GM12878 (cell line): ENCODE data around the gene PARP2. TPM values are rescaled to one million over a fixed set of nuclear protein-coding genes. Genes with fewer than 3 reads are reported as not detected.

ENCODE experiments used
- ATAC-seq: fragments of 200-7000 bp; cut with Tn5 transposase; 3 replicates; pipeline ENCODE4 v1.9.1; 2020; ENCODE audit warnings: mild to moderate bottlenecking, moderate library complexity
- BruUV-seq: library from RNA; stranded (reverse); fragments of 400-500 nt; replicated peaks from 2 replicates; lab custom pipeline; 2021; lab: Mats Ljungman, UMichigan
- CTCF ChIA-PET: fragments of 300-600 bp; sonication (Branson Sonifier 250); formaldehyde crosslinking; extraction: SDS; loops from one replicate; lab custom pipeline; 2021; ENCODE audit warnings: inconsistent platforms; lab: Yijun Ruan, JAX
- POLR2A ChIA-PET: fragments of 350-600 bp; formaldehyde crosslinking; extraction: SDS; loops from one replicate; lab custom pipeline; 2021; ENCODE audit warnings: inconsistent platforms; lab: Charles Lee
- RAD21 ChIA-PET: fragments of 300-600 bp; sonication (Branson Sonifier 250); formaldehyde crosslinking; loops from one replicate; lab custom pipeline; 2023; ENCODE audit warnings: antibody characterized with exemption; ENCODE audit not compliant: unreplicated experiment; lab: Charles Lee
- SMC1A ChIA-PET: fragments of 300-600 bp; sonication (Branson Sonifier 250); formaldehyde crosslinking; loops from one replicate; lab custom pipeline; 2023; ENCODE audit not compliant: unreplicated experiment, uncharacterized antibody; lab: Charles Lee
- DNase-seq: peaks from one replicate; pipeline ENCODE4 v3.0.0-alpha.2; 2011; ENCODE audit warnings: low read depth, low spot score
- FAIRE-seq: peaks from 3 replicates; lab custom pipeline; 2011; peaks lifted over from hg19 to GRCh38; lab: Jason Lieb, UNC
- H2AFZ ChIP-seq: 2 replicates; pipeline ENCODE4 v1.6.0; 2011; ENCODE audit warnings: low read depth, low read length, control low read depth; ENCODE audit not compliant: control insufficient read depth
- H3K27ac ChIP-seq: 2 replicates; pipeline ENCODE4 v1.5.1; 2011; ENCODE audit warnings: control low read depth; ENCODE audit not compliant: control insufficient read depth, insufficient read depth
- H3K27me3 ChIP-seq, 2 experiments: replicated peaks in 1 of 2; 2 replicates each; pipeline versions ENCODE4 v1.6.0 to v1.6.1; 2011; ENCODE audit warnings: low read length in 1 of 2; ENCODE audit not compliant: control insufficient read depth in 2 of 2, insufficient read depth in 2 of 2
- H3K36me3 ChIP-seq, 2 experiments: 2 replicates each; pipeline ENCODE4 v1.5.1; 2011; ENCODE audit warnings: low read length in 1 of 2; ENCODE audit not compliant: control insufficient read depth in 2 of 2, insufficient read depth in 2 of 2
- H3K4me1 ChIP-seq: 2 replicates; pipeline ENCODE4 v1.6.1; 2011; ENCODE audit warnings: mild to moderate bottlenecking, low read length, moderate library complexity, mixed read lengths; ENCODE audit not compliant: control insufficient read depth, insufficient read depth
- H3K4me2 ChIP-seq: 2 replicates; pipeline ENCODE4 v1.6.0; 2011; ENCODE audit warnings: control low read depth; ENCODE audit not compliant: control insufficient read depth, insufficient read depth
- H3K4me3 ChIP-seq: fragments of 200-600 bp; sonication (generic); 2 replicates; pipeline ENCODE4 v1.5.1; 2016
- H3K79me2 ChIP-seq: 2 replicates; pipeline ENCODE4 v1.6.0; 2011; ENCODE audit warnings: low read length; ENCODE audit not compliant: control insufficient read depth, insufficient read depth
- H3K9ac ChIP-seq: 2 replicates; pipeline ENCODE4 v1.8.0; 2011; ENCODE audit warnings: low read length, control low read depth, mixed read lengths; ENCODE audit not compliant: control insufficient read depth, insufficient read depth
- H3K9me3 ChIP-seq: replicated peaks from 3 replicates; pipeline ENCODE4 v1.5.1; 2011; ENCODE audit warnings: mild to moderate bottlenecking, low read length; ENCODE audit not compliant: control insufficient read depth, insufficient read depth
- H4K20me1 ChIP-seq: 2 replicates; pipeline ENCODE4 v1.6.0; 2011; ENCODE audit not compliant: control insufficient read depth, insufficient read depth
- CBFB ChIP-seq: IDR thresholded peaks from 2 replicates; pipeline ENCODE4 v1.6.1; 2016; ENCODE audit warnings: antibody characterized with exemption, low read depth
- EGR1 ChIP-seq, 2 experiments: IDR thresholded peaks; 1 replicate in 1 of 2; 2 replicates in 1 of 2; pipeline ENCODE4 v1.6.1; 2011 to 2012; ENCODE audit warnings: low read depth in 2 of 2, low read length in 2 of 2, borderline replicate concordance in 1 of 2, mild to moderate bottlenecking in 1 of 2, moderate library complexity in 1 of 2
- ETV6 ChIP-seq, 2 experiments: fragments of 450-650 bp in 1 of 2; IDR thresholded peaks in 1 of 2; conservative IDR thresholded peaks in 1 of 2; 2 replicates each; pipeline ENCODE4 v1.6.1; 2014; ENCODE audit warnings: antibody characterized with exemption in 1 of 2, borderline replicate concordance in 1 of 2, low read depth in 1 of 2, mild to moderate bottlenecking in 1 of 2, moderate library complexity in 1 of 2
- IKZF1 ChIP-seq: fragments of 450-650 bp; conservative IDR thresholded peaks from 2 replicates; pipeline ENCODE4 v1.6.1; 2017; ENCODE audit warnings: antibody characterized with exemption, mild to moderate bottlenecking
- IKZF2 ChIP-seq, 2 experiments: fragments of 450-650 bp; IDR thresholded peaks; 2 replicates each; pipeline ENCODE4 v1.6.1; 2017; ENCODE audit warnings: mild to moderate bottlenecking in 2 of 2, moderate library complexity in 2 of 2
- JUNB ChIP-seq: IDR thresholded peaks from 2 replicates; pipeline ENCODE4 v1.6.1; 2016; ENCODE audit warnings: antibody characterized with exemption, mild to moderate bottlenecking
- KAT2A ChIP-seq: conservative IDR thresholded peaks from 2 replicates; pipeline ENCODE4 v1.6.1; 2011; ENCODE audit warnings: low read depth, low read length; ENCODE audit not compliant: control insufficient read depth
- KDM1A ChIP-seq: fragments of 200-600 bp; sonication (generic); IDR thresholded peaks from 2 replicates; pipeline ENCODE4 v1.6.1; 2016; ENCODE audit warnings: borderline replicate concordance
- MTA3 ChIP-seq: IDR thresholded peaks from 2 replicates; pipeline ENCODE4 v1.6.1; 2012; ENCODE audit warnings: low read length, inconsistent platforms, borderline replicate concordance
- MXI1 ChIP-seq: fragments of 150-350 bp; IDR thresholded peaks from 2 replicates; pipeline ENCODE4 v1.6.1; 2011; ENCODE audit warnings: low read depth, mild to moderate bottlenecking, inconsistent platforms, low read length, improper control_type of control experiment
- NR2C2 ChIP-seq: IDR thresholded peaks from 2 replicates; pipeline ENCODE4 v1.6.1; 2011; ENCODE audit warnings: borderline replicate concordance, low read depth; ENCODE audit not compliant: control insufficient read depth, insufficient read length
- POU2F2 ChIP-seq: IDR thresholded peaks from 3 replicates; pipeline ENCODE4 v1.6.1; 2011; ENCODE audit warnings: low read depth, mild to moderate bottlenecking, low read length, borderline replicate concordance
- RAD51 ChIP-seq: fragments of 450-650 bp; IDR thresholded peaks from 2 replicates; pipeline ENCODE4 v1.6.1; 2016; ENCODE audit warnings: moderate library complexity, mild to moderate bottlenecking, inconsistent platforms
- ZBTB33 ChIP-seq: fragments of 450-650 bp; IDR thresholded peaks from 2 replicates; pipeline ENCODE4 v1.6.1; 2017; ENCODE audit warnings: mild to moderate bottlenecking
- WGBS: methylation state at CpG from one replicate; pipeline ENCODE4 v1.1.6; 2016; ENCODE audit warnings: low lambda C conversion rate; ENCODE audit not compliant: insufficient replicate concordance, insufficient coverage; ENCODE audit errors: missing lambda C conversion rate; 5-methylcytosine and 5-hydroxymethylcytosine counted together
- in situ Hi-C: fragments of 300-500 bp; cut with MboI; formaldehyde crosslinking; loops from 9 replicates; pipeline ENCODE4 v1.14.3; 2018; ENCODE audit warnings: mixed read lengths
- intact Hi-C: fragments of 100-400 bp; cut with micrococcal nuclease; formaldehyde crosslinking; loops from one replicate; pipeline ENCODE4 v1.14.2; 2022; ENCODE audit not compliant: unreplicated experiment
- polyA plus RNA-seq, 11 experiments: library from polyadenylated mRNA; depleted of rRNA in 4 of 11; unstranded in 6 of 11; stranded (reverse) in 5 of 11; fragments of >200 nt; fragmentation: Nextera tagmentation in 4 of 11; fragmentation: Illumina TruSeq in 1 of 11; extraction: Ambion mirVana in 4 of 11; extraction: Trizol in 1 of 11; gene quantifications; 1 replicate in 1 of 11; 2 replicates in 10 of 11; pipeline versions ENCODE4 v1.2.1 to v1.2.3, GENCODE V29; 2011 to 2016; ENCODE audit warnings: inconsistent platforms in 2 of 11, missing spikeins in 2 of 11, low read depth in 1 of 11
- total RNA-seq, 4 experiments: library from RNA; depleted of rRNA in 3 of 4; stranded (reverse); fragments of >200 nt in 3 of 4; fragmentation: Illumina TruSeq in 1 of 4; extraction: Trizol in 1 of 4; gene quantifications; 2 replicates each; pipeline versions ENCODE4 v1.2.1 to v1.2.3, GENCODE V29; 2013 to 2021
- TF ChIP-seq, protein P1 (sequence below): IDR thresholded peaks from 2 replicates; pipeline ENCODE4 v1.6.1; 2011; ENCODE audit warnings: borderline replicate concordance, low read depth, mild to moderate bottlenecking, moderate library complexity, low read length; ENCODE audit not compliant: insufficient read depth, poor library complexity, severe bottlenecking

PARP2 gene
- total and polyA plus RNA-seq, 10 of the 15 experiments (the other 5 are each of a cell fraction or from before 2014, with no cell fraction given): 26.7 to 75.4 (median 42.3) TPM

DNA sequence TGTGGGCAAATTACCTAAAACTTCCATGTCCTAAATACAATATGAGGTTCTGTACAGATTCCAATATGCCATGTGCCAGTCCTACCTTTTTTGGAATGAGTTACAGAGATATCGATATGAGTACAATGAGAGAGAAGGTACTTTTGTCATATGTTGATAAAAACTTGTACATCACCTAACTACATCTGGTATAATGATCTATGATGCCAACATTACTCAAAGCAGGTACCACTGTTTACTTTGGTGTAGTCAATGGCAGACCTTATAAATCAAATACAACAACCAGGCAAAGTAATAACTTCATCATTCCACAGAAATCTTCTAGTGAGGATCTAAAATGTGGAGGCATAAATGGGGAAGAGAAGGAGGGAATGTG, 57.1 kb downstream of the PARP2 start (continued):
- TF ChIP-seq MXI1: no peak
- no peak for TF ChIP-seq EGR1 (IDR thresholded peaks at IDR 0.05; ENCODE audit: borderline replicate concordance in 1 of 2, low read depth in 2 of 2, low read length in 2 of 2)
- TF ChIP-seq KDM1A: no peak

DNA sequence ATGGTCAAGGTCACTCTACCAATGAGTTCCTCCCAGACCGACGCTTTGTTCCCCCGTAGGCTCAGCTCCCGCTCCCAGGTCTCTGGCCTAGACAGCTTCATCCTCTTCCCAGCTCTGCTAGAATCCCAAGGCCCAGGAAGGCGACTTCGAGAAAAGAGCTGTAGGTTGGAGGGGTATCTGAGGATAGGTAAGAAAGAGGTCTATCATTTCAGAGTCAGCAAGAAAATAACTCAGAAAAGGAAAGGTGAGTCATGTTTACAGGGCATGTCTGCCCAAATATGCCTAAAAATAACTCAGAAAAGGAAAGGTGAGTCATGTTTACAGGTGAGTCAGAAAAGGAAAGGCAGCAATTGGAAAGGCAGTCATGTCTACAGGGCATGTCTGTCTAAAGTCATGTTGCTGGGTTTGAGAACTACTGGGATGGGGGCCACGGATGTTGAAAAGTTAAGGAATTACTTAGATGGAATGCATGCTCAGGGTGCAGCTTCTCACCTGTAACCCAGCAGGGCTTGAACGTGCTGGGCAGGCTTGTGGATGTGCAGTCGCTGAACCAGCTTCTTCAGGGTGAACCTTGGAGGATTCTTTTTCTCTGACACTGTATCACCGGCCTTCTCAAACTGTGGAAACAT, 57.6 kb downstream of the PARP2 start:
- peaks cover 5 to 31% of the 10 kb centered on the region in 2 experiments; a peak in 3 of 4 replicates for H3K36me3 ChIP-seq
- no peaks in the 10 kb centered on the region; the same call in 1 of the 2 replicates for H4K20me1 ChIP-seq
- no peak overlapping the region for H3K27ac ChIP-seq
- intact Hi-C loops: no loop called here
- no peak overlapping the region for H3K4me2 ChIP-seq
- DNase-seq (no peak), ATAC-seq (no peak), FAIRE-seq (peak; percentile 44)
- H3K4me1 ChIP-seq: no peaks in the 10 kb centered on the region
- no peaks in the 10 kb centered on the region for H3K9me3 ChIP-seq
- SMC1A ChIA-PET: interaction anchor here (1.0 to 1.3 kb wide), 2 partner anchors 15 to 25 kb away, joined by 3 read pairs; no protein-coding TSS in a partner anchor
- H3K79me2 ChIP-seq: no peaks in the 10 kb centered on the region
- no peak overlapping the region for H3K4me3 ChIP-seq
- no peaks in the 10 kb centered on the region for H3K27me3 ChIP-seq
- POLR2A ChIA-PET: no interaction called here
- WGBS: 80% methylated on average over 10 of the region's 10 CpGs
- no TSS peak for BruUV-seq
- no peak overlapping the region for H2AFZ ChIP-seq
- H3K9ac ChIP-seq: no peak overlapping the region
- CTCF ChIA-PET: interaction anchor here (0.9 to 1.2 kb wide), 3 partner anchors 9 to 15 kb away, joined by 3 to 5 read pairs (median 3); partner anchors contain the start of gene TEP1
- RAD21 ChIA-PET: interaction anchor here (1.3 kb wide), 1 partner anchor 13 kb away, joined by 3 read pairs; no protein-coding TSS in a partner anchor
- no peak for TF ChIP-seq ZBTB33
- TF ChIP-seq CBFB: no peak
- TF ChIP-seq IKZF1: no peak
- TF ChIP-seq POU2F2: no peak
- TF ChIP-seq JUNB: peak; percentile 64
- TF ChIP-seq IKZF2 (IDR thresholded peaks at IDR 0.05): no peak
- TF ChIP-seq NR2C2: no peak
- TF ChIP-seq RAD51: no peak
- TF ChIP-seq, protein P1, sequence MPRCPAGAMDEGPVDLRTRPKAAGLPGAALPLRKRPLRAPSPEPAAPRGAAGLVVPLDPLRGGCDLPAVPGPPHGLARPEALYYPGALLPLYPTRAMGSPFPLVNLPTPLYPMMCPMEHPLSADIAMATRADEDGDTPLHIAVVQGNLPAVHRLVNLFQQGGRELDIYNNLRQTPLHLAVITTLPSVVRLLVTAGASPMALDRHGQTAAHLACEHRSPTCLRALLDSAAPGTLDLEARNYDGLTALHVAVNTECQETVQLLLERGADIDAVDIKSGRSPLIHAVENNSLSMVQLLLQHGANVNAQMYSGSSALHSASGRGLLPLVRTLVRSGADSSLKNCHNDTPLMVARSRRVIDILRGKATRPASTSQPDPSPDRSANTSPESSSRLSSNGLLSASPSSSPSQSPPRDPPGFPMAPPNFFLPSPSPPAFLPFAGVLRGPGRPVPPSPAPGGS: peak; percentile 69
- TF ChIP-seq KAT2A: no peak
- TF ChIP-seq MTA3: no peak
- TF ChIP-seq ETV6 (conservative IDR thresholded peaks at IDR 0.05 in 1 of 2, IDR thresholded peaks at IDR 0.05 in 1 of 2; ENCODE audit: borderline replicate concordance in 1 of 2, low read depth in 1 of 2): 0 out of 4 replicates have a peak, but pooled peaks of 1 of the 2 experiments have one; percentile 41
- in situ Hi-C loops: no loop called here
